Upper lobe of left lung (tissue), 6 donors: ENCODE measurements around the gene APOA5. TPM values are rescaled to one million over a fixed set of nuclear protein-coding genes. Genes with fewer than 3 reads are reported as not detected.
A peak's percentile ranks its signal among the peaks of the same experiment; 100 is the strongest.

ENCODE experiments used
- ATAC-seq, 2 donors: fragments of 200-7000 bp; cut with Tn5 transposase; one replicate each; pipeline ENCODE4 v1.9.1; 2022; ENCODE audit warnings: mild to moderate bottlenecking in 2 of 2, moderate library complexity in 2 of 2; ENCODE audit not compliant: low FRiP score in 2 of 2
- DNase-seq, 2 donors: peaks; one replicate each; pipeline ENCODE4 v3.0.0-alpha.2; 2019 to 2020
- H3K27ac ChIP-seq, 4 donors: fragments of 200-600 bp; sonication (generic); one replicate each; pipeline ENCODE4 v1.5.1; 2016 to 2019
- H3K27me3 ChIP-seq, 4 donors: fragments of 200-600 bp; sonication (generic); one replicate each; pipeline ENCODE4 v1.5.1; 2017 to 2019
- H3K36me3 ChIP-seq, 4 donors: fragments of 200-600 bp; sonication (generic); one replicate each; pipeline ENCODE4 v1.5.1; 2016 to 2019
- H3K4me1 ChIP-seq, 4 donors: fragments of 200-600 bp; sonication (generic); one replicate each; pipeline ENCODE4 v1.5.1; 2018 to 2019
- H3K4me3 ChIP-seq, 4 donors: fragments of 200-600 bp; sonication (generic); one replicate each; pipeline ENCODE4 v1.5.1; 2017 to 2019; ENCODE audit warnings: mild to moderate bottlenecking in 2 of 4, moderate library complexity in 1 of 4
- H3K9me3 ChIP-seq, 4 donors: fragments of 200-600 bp; sonication (generic); one replicate each; pipeline ENCODE4 v1.5.1; 2018 to 2019
- CTCF ChIP-seq, 6 experiments: fragments of 450-650 bp in 4 of 6; fragments of 200-600 bp in 2 of 6; sonication (generic) in 2 of 6; IDR thresholded peaks; one replicate each; pipeline ENCODE4 v1.5.1; 2016 to 2019; ENCODE audit warnings: antibody characterized with exemption in 6 of 6
- EP300 ChIP-seq, 4 donors: sonication (generic); formaldehyde crosslinking; IDR thresholded peaks; one replicate each; pipeline ENCODE4 v1.5.1; 2017; ENCODE audit warnings: antibody characterized with exemption in 4 of 4, control low read depth in 2 of 4
- POLR2A ChIP-seq, 4 donors: fragments of 450-650 bp; IDR thresholded peaks; one replicate each; pipeline ENCODE4 v1.5.1; 2016 to 2017; ENCODE audit warnings: antibody characterized with exemption in 4 of 4, mild to moderate bottlenecking in 2 of 4
- POLR2AphosphoS5 ChIP-seq, 2 donors: sonication (generic); formaldehyde crosslinking; IDR thresholded peaks; one replicate each; pipeline ENCODE4 v1.5.1; 2017; ENCODE audit warnings: antibody characterized with exemption in 2 of 2
- WGBS, 2 donors: methylation state at CpG; one replicate each; pipeline ENCODE4 v1.1.5; 2017 to 2018; 5-methylcytosine and 5-hydroxymethylcytosine counted together
- total RNA-seq, 6 donors: library from RNA; depleted of rRNA in 4 of 6; stranded (reverse); fragments of >200 nt in 4 of 6; gene quantifications; one replicate each; pipeline versions ENCODE4 v1.1.0 to v1.2.1, GENCODE V29; 2016 to 2021
- donor health status: DM: no; HTN: no; CAD: no; lungs with moderate emphysema.
- donor health status: DM: no; HTN: yes; CAD: no; lungs with severe emphysema.

Gene APOA5
- total RNA-seq, 6 donors from 2014 or later = 0.20 to 0.57 TPM; not detected in 4

GRCh38 chr11:116823031-116823843, 31.6 kb upstream of the APOA5 start, which contains the start of gene APOA4:
Gene APOA4, minus strand, starts transcription at chr11:116823304. Its CDS starts 113 bp downstream, at chr11:116823191.
- no peak for ATAC-seq
- no peak within 1 kb of the TSS for H3K4me3 ChIP-seq

DNA sequence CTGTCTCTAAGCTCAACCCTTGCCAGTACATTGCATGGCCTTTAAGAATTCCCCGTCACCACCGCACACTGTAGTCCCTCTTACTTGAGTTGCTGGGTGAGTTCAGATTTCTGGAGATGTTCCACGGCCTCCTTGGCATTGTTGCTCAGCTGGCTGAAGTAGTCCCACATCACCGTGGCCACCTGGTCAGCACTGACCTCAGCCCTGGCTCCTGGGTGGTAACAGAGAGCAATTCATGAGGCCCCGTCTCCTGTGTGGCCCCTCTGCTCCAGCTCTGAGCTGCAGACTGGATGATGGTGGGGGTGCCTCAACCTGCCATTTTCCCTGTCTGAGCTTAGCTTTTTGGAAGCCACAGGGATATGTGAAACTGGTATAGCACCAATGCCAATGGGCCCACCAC, 30.9 kb upstream of the APOA5 start:
- DNase-seq = no peak
- Histone ChIP-seq H3K27ac (no peak overlapping the region), H3K4me1 (no peaks in the 10 kb centered on the region), H3K36me3 (no peaks in the 10 kb centered on the region), H3K27me3 (no peaks in the 10 kb centered on the region), H3K4me3 (no peak overlapping the region), H3K9me3 (no peaks in the 10 kb centered on the region)
- TF ChIP-seq EP300 (IDR thresholded peaks at IDR 0.05) = no peak
- no peak for TF ChIP-seq POLR2AphosphoS5 (IDR thresholded peaks at IDR 0.05)
- no peak for TF ChIP-seq CTCF (IDR thresholded peaks at IDR 0.05)
- no peak for TF ChIP-seq POLR2A (IDR thresholded peaks at IDR 0.05)
- 77 to 79% methylated on average over 5 of the region's 5 CpGs for WGBS, 2 donors
- ATAC-seq = no peak

More at GRCh38 chr11:116823031-116823843, 31.6 kb upstream of the APOA5 start, which contains the start of gene APOA4:
- no peak within 1 kb of the TSS for H3K27ac ChIP-seq
- 81 to 82% methylated on average over 13 of the region's 16 CpGs for WGBS, 2 donors
- H3K4me1 ChIP-seq = no peaks in the 10 kb centered on the region
- no peak for DNase-seq
- H3K9me3 ChIP-seq = no peaks in the 10 kb centered on the region
- no peaks in the 10 kb centered on the region for H3K36me3 ChIP-seq
- H3K27me3 ChIP-seq = no peaks in the 10 kb centered on the region
- TF ChIP-seq EP300 (IDR thresholded peaks at IDR 0.05) (no peak), POLR2A (IDR thresholded peaks at IDR 0.05) (no peak), POLR2AphosphoS5 (IDR thresholded peaks at IDR 0.05) (no peak)

DNA sequence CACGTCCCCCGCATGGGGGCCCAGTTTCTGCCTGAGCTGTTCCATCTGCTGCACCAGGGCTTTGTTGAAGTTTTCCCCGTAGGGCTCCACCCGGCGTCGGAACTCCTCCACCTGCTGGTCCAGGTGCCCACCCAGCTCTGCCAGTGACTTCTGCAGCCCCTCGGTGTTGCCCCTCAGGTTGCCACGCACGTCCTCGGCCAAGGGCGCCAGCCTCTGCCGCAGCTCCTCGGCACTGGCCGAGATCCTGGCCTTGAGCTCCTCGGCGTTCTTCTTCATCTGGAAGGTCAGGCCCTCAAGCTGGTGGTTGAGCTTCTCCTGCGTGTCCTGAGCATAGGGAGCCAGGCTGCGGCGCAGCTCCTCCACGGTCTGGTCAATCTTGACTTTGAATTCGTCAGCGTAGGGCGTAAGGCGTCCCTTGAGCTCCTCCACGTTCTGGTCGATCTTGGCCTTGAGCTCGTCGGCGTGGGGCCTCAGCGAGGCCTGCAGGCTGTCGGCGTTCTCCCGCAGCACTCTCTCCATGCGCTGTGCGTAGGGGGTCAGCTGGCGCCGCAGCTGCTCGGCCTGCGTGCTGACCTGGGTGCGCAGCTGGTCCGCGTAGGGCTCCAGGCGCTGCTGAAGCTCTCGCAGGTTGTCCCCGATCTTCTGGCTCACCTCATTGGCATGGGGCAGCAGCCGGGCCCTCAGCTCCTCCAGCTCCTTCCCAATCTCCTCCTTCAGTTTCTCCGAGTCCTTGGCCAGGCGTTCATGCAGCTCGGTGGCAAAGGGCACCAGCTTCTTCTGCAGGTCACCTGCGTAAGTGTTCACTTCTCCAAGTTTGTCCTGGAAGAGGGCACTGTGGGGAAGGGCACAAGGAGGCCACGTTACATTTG, 29.6 kb upstream of the APOA5 start:
- Histone ChIP-seq H3K4me3 (no peak overlapping the region), H3K9me3 (no peaks in the 10 kb centered on the region), H3K27ac (no peak overlapping the region), H3K36me3 (no peaks in the 10 kb centered on the region), H3K4me1 (no peaks in the 10 kb centered on the region), H3K27me3 (no peaks in the 10 kb centered on the region)
- ATAC-seq = no peak
- DNase-seq = peak in 1 of 2 donors; percentile 79
- WGBS, 2 donors = 95 to 97% methylated on average over 51 of the region's 51 CpGs
- TF ChIP-seq EP300 (IDR thresholded peaks at IDR 0.05) = no peak
- TF ChIP-seq CTCF (IDR thresholded peaks at IDR 0.05) = no peak
- no peak for TF ChIP-seq POLR2AphosphoS5 (IDR thresholded peaks at IDR 0.05)
- no peak for TF ChIP-seq POLR2A (IDR thresholded peaks at IDR 0.05)

DNA sequence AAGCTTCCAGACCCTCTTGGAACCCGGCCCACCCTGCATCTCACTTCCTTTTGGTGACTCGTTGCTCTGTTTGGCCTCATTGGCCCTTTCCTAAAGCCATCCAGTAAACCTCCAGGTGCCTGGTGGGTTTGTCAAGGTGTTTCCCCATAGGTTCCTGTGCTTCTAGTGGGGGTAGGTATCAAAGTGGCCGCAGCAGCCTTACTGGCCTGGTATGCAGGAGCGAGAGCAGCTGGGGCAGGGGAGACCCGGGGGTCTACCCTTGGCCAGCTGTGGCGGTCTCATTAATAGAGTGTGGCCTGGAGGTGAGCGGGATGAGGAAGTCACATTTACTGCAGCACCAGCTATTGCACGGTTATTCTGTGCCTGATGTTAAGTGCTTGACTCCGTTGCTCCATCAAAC, 27.4 kb upstream of the APOA5 start:
- no peaks in the 10 kb centered on the region for H3K4me1 ChIP-seq
- DNase-seq = no peak
- ATAC-seq = no peak

More for the DNA sequence above, 27.4 kb upstream of the APOA5 start:
- no peak for TF ChIP-seq EP300 (IDR thresholded peaks at IDR 0.05)
- no peak for TF ChIP-seq CTCF (IDR thresholded peaks at IDR 0.05)
- no peaks in the 10 kb centered on the region for H3K27me3 ChIP-seq
- H3K9me3 ChIP-seq = no peaks in the 10 kb centered on the region
- no peak overlapping the region for H3K4me3 ChIP-seq
- H3K36me3 ChIP-seq = no peaks in the 10 kb centered on the region
- WGBS, 2 donors = 90 to 92% methylated on average over 6 to 9 of the region's 9 CpGs
- H3K27ac ChIP-seq = no peak overlapping the region
